Upper lobe of left lung (tissue), 4 donors: ENCODE measurements around the gene SDK1.

Source experiments
- CTCF ChIP-seq, 6 experiments: fragments of 450-650 bp in 4 of 6; fragments of 200-600 bp in 2 of 6; sonication (generic) in 2 of 6; IDR thresholded peaks; one replicate each; pipeline ENCODE4 v1.5.1; 2016 to 2019; ENCODE audit warnings: antibody characterized with exemption in 6 of 6
- POLR2A ChIP-seq, 4 donors: fragments of 450-650 bp; IDR thresholded peaks; one replicate each; pipeline ENCODE4 v1.5.1; 2016 to 2017; ENCODE audit warnings: antibody characterized with exemption in 4 of 4, mild to moderate bottlenecking in 2 of 4
- POLR2AphosphoS5 ChIP-seq, 2 donors: sonication (generic); formaldehyde crosslinking; IDR thresholded peaks; one replicate each; pipeline ENCODE4 v1.5.1; 2017; ENCODE audit warnings: antibody characterized with exemption in 2 of 2

GRCh38 chr7:4017785-4018184 is 716.7 kb downstream of the SDK1 start:
- TF ChIP-seq CTCF (IDR thresholded peaks at IDR 0.05) (no peak), POLR2A (IDR thresholded peaks at IDR 0.05) (no peak), POLR2AphosphoS5 (IDR thresholded peaks at IDR 0.05) (no peak)
